WTC11 (cell line): ENCODE data around the gene METTL21A. TPM values are rescaled to one million over a fixed set of nuclear protein-coding genes. Genes with fewer than 3 reads are reported as not detected.
A peak's percentile ranks its signal among the peaks of the same experiment; 100 is the strongest.

Experiments used
- ATAC-seq: fragments of 200-7000 bp; cut with Tn5 transposase; 2 replicates; pipeline ENCODE4 v1.10.0; 2021; ENCODE audit warnings: mild to moderate bottlenecking, moderate library complexity
- CTCF ChIA-PET: fragments of 300-600 bp; sonication (Branson Sonifier 250); formaldehyde crosslinking; loops from one replicate; lab custom pipeline; 2021; ENCODE audit warnings: antibody characterized with exemption; lab: Charles Lee
- POLR2A ChIA-PET: fragments of 350-600 bp; sonication (Branson Sonifier 250); formaldehyde crosslinking; loops from one replicate; lab custom pipeline; 2021; ENCODE audit warnings: antibody characterized with exemption; lab: Charles Lee
- DNase-seq: peaks from one replicate; pipeline ENCODE4 v3.0.0; 2021; ENCODE audit warnings: low spot score
- H3K27ac Mint-ChIP-seq: 2 replicates; pipeline ENCODE4 v1.8.0; 2021; ENCODE audit warnings: mixed read lengths
- H3K27me3 Mint-ChIP-seq: 2 replicates; pipeline ENCODE4 v1.8.0; 2021; ENCODE audit warnings: low read depth, mild to moderate bottlenecking, moderate library complexity, mixed read lengths
- H3K36me3 Mint-ChIP-seq: 2 replicates; pipeline ENCODE4 v1.8.0; 2021; ENCODE audit warnings: mixed read lengths
- H3K4me1 Mint-ChIP-seq: 2 replicates; pipeline ENCODE4 v1.8.0; 2022; ENCODE audit warnings: mixed read lengths
- H3K4me3 Mint-ChIP-seq: 2 replicates; pipeline ENCODE4 v1.8.0; 2021; ENCODE audit warnings: mild to moderate bottlenecking, moderate library complexity, mixed read lengths
- H3K9me3 Mint-ChIP-seq: 2 replicates; pipeline ENCODE4 v1.8.0; 2021; ENCODE audit warnings: mixed read lengths
- ELF4 ChIP-seq: sonication (generic); formaldehyde crosslinking; IDR thresholded peaks from 2 replicates; pipeline ENCODE4 v1.8.1; 2022; ENCODE audit warnings: low read depth, mild to moderate bottlenecking, moderate library complexity, missing genetic modification reagents
- ETV6 ChIP-seq: sonication (generic); formaldehyde crosslinking; IDR thresholded peaks from 2 replicates; pipeline ENCODE4 v1.8.1; 2022; ENCODE audit warnings: mild to moderate bottlenecking, missing genetic modification reagents
- FOXP1 ChIP-seq: sonication (generic); formaldehyde crosslinking; IDR thresholded peaks from 2 replicates; pipeline ENCODE4 v1.8.0; 2022; ENCODE audit warnings: missing genetic modification reagents, mild to moderate bottlenecking, moderate library complexity, borderline replicate concordance
- GABPB1 ChIP-seq: sonication (generic); formaldehyde crosslinking; IDR thresholded peaks from 2 replicates; pipeline ENCODE4 v1.8.1; 2023; ENCODE audit warnings: mild to moderate bottlenecking, missing genetic modification reagents
- GRHL2 ChIP-seq: fragments of 250-450 bp; sonication (Bioruptor Pico); IDR thresholded peaks from 2 replicates; pipeline ENCODE4 v1.8.0; 2022; ENCODE audit warnings: mild to moderate bottlenecking, moderate library complexity; ENCODE audit not compliant: insufficient replicate concordance, severe bottlenecking
- HMGA2 ChIP-seq: fragments of 250-450 bp; sonication (Bioruptor Pico); IDR thresholded peaks from 2 replicates; pipeline ENCODE4 v1.4.0; 2021; ENCODE audit warnings: mild to moderate bottlenecking, moderate library complexity
- JUN ChIP-seq: sonication (generic); formaldehyde crosslinking; IDR thresholded peaks from 2 replicates; pipeline ENCODE4 v1.8.0; 2023; ENCODE audit warnings: mild to moderate bottlenecking, missing genetic modification reagents
- NR2C2 ChIP-seq: sonication (generic); formaldehyde crosslinking; IDR thresholded peaks from 2 replicates; pipeline ENCODE4 v1.8.0; 2022; ENCODE audit warnings: mild to moderate bottlenecking, missing genetic modification reagents
- SP1 ChIP-seq: sonication (generic); formaldehyde crosslinking; conservative IDR thresholded peaks from 2 replicates; pipeline ENCODE4 v1.8.1; 2022; ENCODE audit warnings: missing genetic modification reagents
- ZNF121 ChIP-seq: sonication (generic); formaldehyde crosslinking; IDR thresholded peaks from 2 replicates; pipeline ENCODE4 v1.8.0; 2023; ENCODE audit warnings: missing genetic modification reagents
- ZNF138 ChIP-seq: sonication (generic); formaldehyde crosslinking; conservative IDR thresholded peaks from 2 replicates; pipeline ENCODE4 v1.8.1; 2022; ENCODE audit warnings: mild to moderate bottlenecking, moderate library complexity, missing genetic modification reagents
- ZNF263 ChIP-seq: sonication (generic); formaldehyde crosslinking; IDR thresholded peaks from 2 replicates; pipeline ENCODE4 v1.8.1; 2022; ENCODE audit warnings: low read depth, mild to moderate bottlenecking, moderate library complexity, missing genetic modification reagents
- ZNF317 ChIP-seq: sonication (generic); formaldehyde crosslinking; IDR thresholded peaks from 2 replicates; pipeline ENCODE4 v1.8.1; 2023; ENCODE audit warnings: low read depth, mild to moderate bottlenecking, moderate library complexity, missing genetic modification reagents, borderline replicate concordance
- ZNF416 ChIP-seq: fragments of 250-450 bp; sonication (Bioruptor Pico); IDR thresholded peaks from 2 replicates; pipeline ENCODE4 v1.9.0; 2021; ENCODE audit warnings: mild to moderate bottlenecking, inconsistent platforms
- total RNA-seq: library from RNA; stranded (reverse); gene quantifications from 3 replicates; pipeline ENCODE4 v1.2.3, GENCODE V29; 2021
- TF ChIP-seq, protein P1 (sequence below): fragments of 200-600 bp; IDR thresholded peaks from 2 replicates; pipeline ENCODE4 v1.8.0; 2022; ENCODE audit warnings: antibody characterized with exemption
- TF ChIP-seq, protein P2 (sequence below): sonication (generic); formaldehyde crosslinking; IDR thresholded peaks from 2 replicates; pipeline ENCODE4 v1.8.1; 2022; ENCODE audit warnings: low read depth, mild to moderate bottlenecking, moderate library complexity, missing genetic modification reagents, borderline replicate concordance
- TF ChIP-seq, protein P3 (sequence below): sonication (generic); formaldehyde crosslinking; IDR thresholded peaks from 2 replicates; pipeline ENCODE4 v1.8.0; 2022; ENCODE audit warnings: mild to moderate bottlenecking, missing genetic modification reagents
- TF ChIP-seq, protein P4 (sequence below): fragments of 250-450 bp; sonication (Bioruptor Pico); IDR thresholded peaks from 2 replicates; pipeline ENCODE4 v2.1.2; 2022; ENCODE audit warnings: mild to moderate bottlenecking, moderate library complexity
- TF ChIP-seq, protein P5 (sequence below): fragments of 250-450 bp; sonication (Bioruptor Pico); IDR thresholded peaks from 2 replicates; pipeline ENCODE4 v1.8.0; 2021; ENCODE audit warnings: mild to moderate bottlenecking
- TF ChIP-seq, protein P6 (sequence below): sonication (generic); formaldehyde crosslinking; conservative IDR thresholded peaks from 2 replicates; pipeline ENCODE4 v1.8.1; 2022; ENCODE audit warnings: mild to moderate bottlenecking, missing genetic modification reagents
- TF ChIP-seq, protein P7 (sequence below): sonication (generic); formaldehyde crosslinking; IDR thresholded peaks from 2 replicates; pipeline ENCODE4 v1.8.0; 2022; ENCODE audit warnings: missing genetic modification reagents
- TF ChIP-seq, protein P8 (sequence below): fragments of 250-450 bp; sonication (Bioruptor Pico); IDR thresholded peaks from 2 replicates; pipeline ENCODE4 v1.9.0; 2021; ENCODE audit warnings: mild to moderate bottlenecking

Gene METTL21A
- total RNA-seq, 1 experiment from 2014 or later, result 56.4 TPM

DNA sequence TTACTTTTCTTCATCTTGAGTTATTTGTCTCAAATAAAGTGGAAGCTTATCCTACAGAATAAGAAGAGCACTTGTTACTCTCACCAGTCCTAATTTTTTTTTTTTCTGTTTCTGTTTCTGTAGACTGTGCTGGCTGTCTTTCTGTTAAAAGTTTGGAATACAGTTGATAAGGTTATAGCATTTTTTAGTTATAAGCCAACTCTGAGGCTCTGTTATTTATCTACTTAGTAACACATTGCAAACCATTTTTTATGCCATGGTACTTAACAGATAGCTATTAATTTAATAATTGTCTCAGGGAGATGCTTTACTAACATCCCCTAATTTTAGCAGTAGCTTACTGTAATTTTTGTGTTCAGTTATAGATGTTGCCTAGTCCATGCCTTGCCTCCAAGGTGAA is 57.5 kb downstream of the METTL21A start:
- Mint-ChIP-seq H3K36me3 (peaks cover 56% of the 10 kb centered on the region), H3K4me3 (no peak overlapping the region), H3K27ac (no peak overlapping the region)

DNA sequence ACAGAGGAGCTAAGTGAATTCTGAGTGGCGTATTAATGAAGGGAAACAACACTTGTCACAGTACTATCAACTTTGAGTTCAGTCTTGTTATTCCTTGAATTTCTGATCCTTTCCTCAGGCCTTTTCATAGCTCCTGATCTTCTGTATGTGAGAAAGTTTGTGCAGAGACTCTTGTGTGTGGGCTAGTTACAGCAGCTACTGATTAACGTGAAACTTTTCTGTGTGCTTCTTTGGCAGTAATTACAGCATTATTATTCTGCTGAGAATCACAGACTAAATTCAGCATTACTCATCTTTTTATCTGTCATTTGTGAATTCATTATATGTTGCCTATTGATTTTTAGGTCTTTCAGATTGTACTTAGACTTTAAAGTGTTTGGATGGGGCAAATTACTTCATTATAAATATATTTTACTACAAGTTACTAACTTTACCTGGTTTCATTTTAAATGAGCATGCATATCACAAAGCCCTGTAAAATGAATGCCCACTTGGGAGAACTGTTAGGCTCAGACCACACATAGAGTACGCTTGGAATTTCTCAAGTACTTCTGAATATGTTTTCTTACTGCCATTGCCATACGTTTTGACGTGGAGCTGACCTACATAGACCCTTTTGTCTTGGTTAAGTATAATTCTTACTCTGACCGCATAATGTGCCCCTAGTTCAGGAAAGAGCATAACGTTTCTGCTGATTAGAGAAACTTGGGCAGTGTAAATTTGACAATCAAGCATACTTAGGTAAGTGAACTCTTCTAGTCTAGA is 59.3 kb downstream of the METTL21A start:
- ATAC-seq (no peak), DNase-seq (no peak)
- Mint-ChIP-seq H3K27ac (peak overlapping the region; percentile 33; the same call in 1 of the 2 replicates), H3K36me3 (peaks cover 53% of the 10 kb centered on the region), H3K27me3 (no peaks in the 10 kb centered on the region), H3K9me3 (no peaks in the 10 kb centered on the region), H3K4me1 (peaks cover 9% of the 10 kb centered on the region), H3K4me3 (no peak overlapping the region)
- ChIA-PET CTCF (no interaction called here), POLR2A (interaction anchor here (0.9 kb wide), 1 partner anchor 35 kb away, joined by 3 read pairs; no protein-coding TSS in a partner anchor)
- TF ChIP-seq SP1 (CRISPR knock-in tag) (no peak), ZNF317 (no peak), HMGA2 (CRISPR knock-in tag) (no peak), ZNF138 (CRISPR knock-in tag) (no peak)
- TF ChIP-seq, protein P1, sequence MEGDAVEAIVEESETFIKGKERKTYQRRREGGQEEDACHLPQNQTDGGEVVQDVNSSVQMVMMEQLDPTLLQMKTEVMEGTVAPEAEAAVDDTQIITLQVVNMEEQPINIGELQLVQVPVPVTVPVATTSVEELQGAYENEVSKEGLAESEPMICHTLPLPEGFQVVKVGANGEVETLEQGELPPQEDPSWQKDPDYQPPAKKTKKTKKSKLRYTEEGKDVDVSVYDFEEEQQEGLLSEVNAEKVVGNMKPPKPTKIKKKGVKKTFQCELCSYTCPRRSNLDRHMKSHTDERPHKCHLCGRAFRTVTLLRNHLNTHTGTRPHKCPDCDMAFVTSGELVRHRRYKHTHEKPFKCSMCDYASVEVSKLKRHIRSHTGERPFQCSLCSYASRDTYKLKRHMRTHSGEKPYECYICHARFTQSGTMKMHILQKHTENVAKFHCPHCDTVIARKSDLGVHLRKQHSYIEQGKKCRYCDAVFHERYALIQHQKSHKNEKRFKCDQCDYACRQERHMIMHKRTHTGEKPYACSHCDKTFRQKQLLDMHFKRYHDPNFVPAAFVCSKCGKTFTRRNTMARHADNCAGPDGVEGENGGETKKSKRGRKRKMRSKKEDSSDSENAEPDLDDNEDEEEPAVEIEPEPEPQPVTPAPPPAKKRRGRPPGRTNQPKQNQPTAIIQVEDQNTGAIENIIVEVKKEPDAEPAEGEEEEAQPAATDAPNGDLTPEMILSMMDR, result no peak
- TF ChIP-seq, protein P2, sequence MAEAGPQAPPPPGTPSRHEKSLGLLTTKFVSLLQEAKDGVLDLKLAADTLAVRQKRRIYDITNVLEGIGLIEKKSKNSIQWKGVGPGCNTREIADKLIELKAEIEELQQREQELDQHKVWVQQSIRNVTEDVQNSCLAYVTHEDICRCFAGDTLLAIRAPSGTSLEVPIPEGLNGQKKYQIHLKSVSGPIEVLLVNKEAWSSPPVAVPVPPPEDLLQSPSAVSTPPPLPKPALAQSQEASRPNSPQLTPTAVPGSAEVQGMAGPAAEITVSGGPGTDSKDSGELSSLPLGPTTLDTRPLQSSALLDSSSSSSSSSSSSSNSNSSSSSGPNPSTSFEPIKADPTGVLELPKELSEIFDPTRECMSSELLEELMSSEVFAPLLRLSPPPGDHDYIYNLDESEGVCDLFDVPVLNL (CRISPR knock-in tag), result no peak
- TF ChIP-seq, protein P3, sequence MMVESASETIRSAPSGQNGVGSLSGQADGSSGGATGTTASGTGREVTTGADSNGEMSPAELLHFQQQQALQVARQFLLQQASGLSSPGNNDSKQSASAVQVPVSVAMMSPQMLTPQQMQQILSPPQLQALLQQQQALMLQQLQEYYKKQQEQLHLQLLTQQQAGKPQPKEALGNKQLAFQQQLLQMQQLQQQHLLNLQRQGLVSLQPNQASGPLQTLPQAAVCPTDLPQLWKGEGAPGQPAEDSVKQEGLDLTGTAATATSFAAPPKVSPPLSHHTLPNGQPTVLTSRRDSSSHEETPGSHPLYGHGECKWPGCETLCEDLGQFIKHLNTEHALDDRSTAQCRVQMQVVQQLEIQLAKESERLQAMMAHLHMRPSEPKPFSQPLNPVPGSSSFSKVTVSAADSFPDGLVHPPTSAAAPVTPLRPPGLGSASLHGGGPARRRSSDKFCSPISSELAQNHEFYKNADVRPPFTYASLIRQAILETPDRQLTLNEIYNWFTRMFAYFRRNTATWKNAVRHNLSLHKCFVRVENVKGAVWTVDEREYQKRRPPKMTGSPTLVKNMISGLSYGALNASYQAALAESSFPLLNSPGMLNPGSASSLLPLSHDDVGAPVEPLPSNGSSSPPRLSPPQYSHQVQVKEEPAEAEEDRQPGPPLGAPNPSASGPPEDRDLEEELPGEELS (CRISPR knock-in tag), result no peak
- TF ChIP-seq, protein P4, sequence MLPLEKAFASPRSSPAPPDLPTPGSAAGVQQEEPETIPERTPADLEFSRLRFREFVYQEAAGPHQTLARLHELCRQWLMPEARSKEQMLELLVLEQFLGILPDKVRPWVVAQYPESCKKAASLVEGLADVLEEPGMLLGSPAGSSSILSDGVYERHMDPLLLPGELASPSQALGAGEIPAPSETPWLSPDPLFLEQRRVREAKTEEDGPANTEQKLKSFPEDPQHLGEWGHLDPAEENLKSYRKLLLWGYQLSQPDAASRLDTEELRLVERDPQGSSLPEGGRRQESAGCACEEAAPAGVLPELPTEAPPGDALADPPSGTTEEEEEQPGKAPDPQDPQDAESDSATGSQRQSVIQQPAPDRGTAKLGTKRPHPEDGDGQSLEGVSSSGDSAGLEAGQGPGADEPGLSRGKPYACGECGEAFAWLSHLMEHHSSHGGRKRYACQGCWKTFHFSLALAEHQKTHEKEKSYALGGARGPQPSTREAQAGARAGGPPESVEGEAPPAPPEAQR, result no peak
- TF ChIP-seq, protein P5, sequence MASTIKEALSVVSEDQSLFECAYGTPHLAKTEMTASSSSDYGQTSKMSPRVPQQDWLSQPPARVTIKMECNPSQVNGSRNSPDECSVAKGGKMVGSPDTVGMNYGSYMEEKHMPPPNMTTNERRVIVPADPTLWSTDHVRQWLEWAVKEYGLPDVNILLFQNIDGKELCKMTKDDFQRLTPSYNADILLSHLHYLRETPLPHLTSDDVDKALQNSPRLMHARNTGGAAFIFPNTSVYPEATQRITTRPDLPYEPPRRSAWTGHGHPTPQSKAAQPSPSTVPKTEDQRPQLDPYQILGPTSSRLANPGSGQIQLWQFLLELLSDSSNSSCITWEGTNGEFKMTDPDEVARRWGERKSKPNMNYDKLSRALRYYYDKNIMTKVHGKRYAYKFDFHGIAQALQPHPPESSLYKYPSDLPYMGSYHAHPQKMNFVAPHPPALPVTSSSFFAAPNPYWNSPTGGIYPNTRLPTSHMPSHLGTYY, result no peak

More for the DNA sequence above, 57.5 kb downstream of the METTL21A start:
- ChIA-PET POLR2A (no interaction called here), CTCF (no interaction called here)
- H3K9me3 Mint-ChIP-seq, result no peaks in the 10 kb centered on the region
- no peak for TF ChIP-seq GABPB1
- no peak for TF ChIP-seq JUN
- TF ChIP-seq, protein P6, sequence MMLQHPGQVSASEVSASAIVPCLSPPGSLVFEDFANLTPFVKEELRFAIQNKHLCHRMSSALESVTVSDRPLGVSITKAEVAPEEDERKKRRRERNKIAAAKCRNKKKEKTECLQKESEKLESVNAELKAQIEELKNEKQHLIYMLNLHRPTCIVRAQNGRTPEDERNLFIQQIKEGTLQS (CRISPR knock-in tag), result no peak
- no peak for TF ChIP-seq ETV6
- no peak for TF ChIP-seq ELF4 (CRISPR knock-in tag)
- TF ChIP-seq GRHL2, result no peak
- TF ChIP-seq, protein P7, sequence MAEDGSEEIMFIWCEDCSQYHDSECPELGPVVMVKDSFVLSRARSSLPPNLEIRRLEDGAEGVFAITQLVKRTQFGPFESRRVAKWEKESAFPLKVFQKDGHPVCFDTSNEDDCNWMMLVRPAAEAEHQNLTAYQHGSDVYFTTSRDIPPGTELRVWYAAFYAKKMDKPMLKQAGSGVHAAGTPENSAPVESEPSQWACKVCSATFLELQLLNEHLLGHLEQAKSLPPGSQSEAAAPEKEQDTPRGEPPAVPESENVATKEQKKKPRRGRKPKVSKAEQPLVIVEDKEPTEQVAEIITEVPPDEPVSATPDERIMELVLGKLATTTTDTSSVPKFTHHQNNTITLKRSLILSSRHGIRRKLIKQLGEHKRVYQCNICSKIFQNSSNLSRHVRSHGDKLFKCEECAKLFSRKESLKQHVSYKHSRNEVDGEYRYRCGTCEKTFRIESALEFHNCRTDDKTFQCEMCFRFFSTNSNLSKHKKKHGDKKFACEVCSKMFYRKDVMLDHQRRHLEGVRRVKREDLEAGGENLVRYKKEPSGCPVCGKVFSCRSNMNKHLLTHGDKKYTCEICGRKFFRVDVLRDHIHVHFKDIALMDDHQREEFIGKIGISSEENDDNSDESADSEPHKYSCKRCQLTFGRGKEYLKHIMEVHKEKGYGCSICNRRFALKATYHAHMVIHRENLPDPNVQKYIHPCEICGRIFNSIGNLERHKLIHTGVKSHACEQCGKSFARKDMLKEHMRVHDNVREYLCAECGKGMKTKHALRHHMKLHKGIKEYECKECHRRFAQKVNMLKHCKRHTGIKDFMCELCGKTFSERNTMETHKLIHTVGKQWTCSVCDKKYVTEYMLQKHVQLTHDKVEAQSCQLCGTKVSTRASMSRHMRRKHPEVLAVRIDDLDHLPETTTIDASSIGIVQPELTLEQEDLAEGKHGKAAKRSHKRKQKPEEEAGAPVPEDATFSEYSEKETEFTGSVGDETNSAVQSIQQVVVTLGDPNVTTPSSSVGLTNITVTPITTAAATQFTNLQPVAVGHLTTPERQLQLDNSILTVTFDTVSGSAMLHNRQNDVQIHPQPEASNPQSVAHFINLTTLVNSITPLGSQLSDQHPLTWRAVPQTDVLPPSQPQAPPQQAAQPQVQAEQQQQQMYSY, result no peak
- no peak for TF ChIP-seq ZNF121 (CRISPR knock-in tag)
- no peak for TF ChIP-seq ZNF263 (CRISPR knock-in tag)
- TF ChIP-seq, protein P8, sequence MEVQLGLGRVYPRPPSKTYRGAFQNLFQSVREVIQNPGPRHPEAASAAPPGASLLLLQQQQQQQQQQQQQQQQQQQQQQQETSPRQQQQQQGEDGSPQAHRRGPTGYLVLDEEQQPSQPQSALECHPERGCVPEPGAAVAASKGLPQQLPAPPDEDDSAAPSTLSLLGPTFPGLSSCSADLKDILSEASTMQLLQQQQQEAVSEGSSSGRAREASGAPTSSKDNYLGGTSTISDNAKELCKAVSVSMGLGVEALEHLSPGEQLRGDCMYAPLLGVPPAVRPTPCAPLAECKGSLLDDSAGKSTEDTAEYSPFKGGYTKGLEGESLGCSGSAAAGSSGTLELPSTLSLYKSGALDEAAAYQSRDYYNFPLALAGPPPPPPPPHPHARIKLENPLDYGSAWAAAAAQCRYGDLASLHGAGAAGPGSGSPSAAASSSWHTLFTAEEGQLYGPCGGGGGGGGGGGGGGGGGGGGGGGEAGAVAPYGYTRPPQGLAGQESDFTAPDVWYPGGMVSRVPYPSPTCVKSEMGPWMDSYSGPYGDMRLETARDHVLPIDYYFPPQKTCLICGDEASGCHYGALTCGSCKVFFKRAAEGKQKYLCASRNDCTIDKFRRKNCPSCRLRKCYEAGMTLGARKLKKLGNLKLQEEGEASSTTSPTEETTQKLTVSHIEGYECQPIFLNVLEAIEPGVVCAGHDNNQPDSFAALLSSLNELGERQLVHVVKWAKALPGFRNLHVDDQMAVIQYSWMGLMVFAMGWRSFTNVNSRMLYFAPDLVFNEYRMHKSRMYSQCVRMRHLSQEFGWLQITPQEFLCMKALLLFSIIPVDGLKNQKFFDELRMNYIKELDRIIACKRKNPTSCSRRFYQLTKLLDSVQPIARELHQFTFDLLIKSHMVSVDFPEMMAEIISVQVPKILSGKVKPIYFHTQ (CRISPR knock-in tag), result no peak
- TF ChIP-seq NR2C2, result no peak
- no peak for TF ChIP-seq ZNF416 (CRISPR knock-in tag)
- no peak for TF ChIP-seq FOXP1 (CRISPR knock-in tag)
- ATAC-seq, result no peak
- no peaks in the 10 kb centered on the region for H3K27me3 Mint-ChIP-seq
- no peak for DNase-seq
- H3K4me1 Mint-ChIP-seq, result no peaks in the 10 kb centered on the region
